Stomach smooth muscle (tissue), 2 donors: Measurements from ENCODE around the gene GABRR1.

ENCODE experiments used
- H3K27ac ChIP-seq: one replicate; pipeline ENCODE4 v1.7.0; 2013; ENCODE audit warnings: mild to moderate bottlenecking, low read length, inconsistent platforms
- H3K27me3 ChIP-seq, 2 donors: one replicate each; pipeline ENCODE4 v1.7.0; 2013; ENCODE audit warnings: low read length in 2 of 2; ENCODE audit not compliant: insufficient read depth in 2 of 2, control insufficient read depth in 1 of 2
- H3K36me3 ChIP-seq, 2 donors: one replicate each; pipeline ENCODE4 v1.7.0; 2013; ENCODE audit warnings: low read length in 2 of 2; ENCODE audit not compliant: control insufficient read depth in 2 of 2, insufficient read depth in 2 of 2
- H3K4me1 ChIP-seq: one replicate; pipeline ENCODE4 v1.7.0; 2013; ENCODE audit warnings: low read length; ENCODE audit not compliant: control insufficient read depth, insufficient read depth
- H3K4me3 ChIP-seq, 2 donors: one replicate each; pipeline ENCODE4 v1.7.0; 2013; ENCODE audit warnings: low read length in 2 of 2
- H3K9ac ChIP-seq, 2 donors: one replicate each; pipeline ENCODE4 v1.7.0; 2013; ENCODE audit warnings: low read length in 2 of 2, mild to moderate bottlenecking in 1 of 2
- H3K9me3 ChIP-seq, 2 donors: one replicate each; pipeline ENCODE4 v1.7.0; 2013; ENCODE audit warnings: low read length in 2 of 2; ENCODE audit not compliant: control insufficient read depth in 2 of 2
- donor health status: healthy.
- donor health status: Pancreatic carcinoma.

The GABRR1 gene

GRCh38 chr6:89217299-89217910 is at the start of gene GABRR1:
Gene GABRR1 (minus strand): TSS chr6:89217358. CDS start chr6:89217322, 36 bp downstream.
- H3K27me3 ChIP-seq: no peaks in the 10 kb centered on the region
- H3K36me3 ChIP-seq: no peaks in the 10 kb centered on the region
- H3K27ac ChIP-seq: no peak within 1 kb of the TSS
- H3K9ac ChIP-seq: no peak within 1 kb of the TSS
- H3K4me1 ChIP-seq: no peaks in the 10 kb centered on the region
- no peaks in the 10 kb centered on the region for H3K9me3 ChIP-seq
- H3K4me3 ChIP-seq: no peak within 1 kb of the TSS

DNA sequence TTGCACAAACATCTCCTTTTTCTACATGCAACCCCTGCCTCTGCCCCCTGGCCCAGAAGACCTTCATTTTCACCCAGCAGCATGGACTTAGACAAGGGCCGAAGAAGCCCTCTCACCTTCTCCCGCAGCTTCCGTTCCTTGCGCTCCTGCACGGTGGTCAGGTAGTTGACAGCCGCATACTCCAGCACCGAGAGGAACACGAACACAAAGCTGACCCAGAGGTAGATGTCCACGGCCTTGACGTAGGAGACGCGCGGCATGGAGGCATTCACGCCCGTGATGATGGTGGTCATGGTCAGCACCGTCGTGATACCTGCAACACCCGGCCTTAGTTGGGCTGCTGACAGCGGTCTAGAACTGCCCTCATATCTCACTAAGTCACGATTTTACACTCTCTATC is 47.1 kb upstream of the GABRR1 start:
- Histone ChIP-seq H3K27ac (no peak overlapping the region), H3K9me3 (no peaks in the 10 kb centered on the region), H3K36me3 (no peaks in the 10 kb centered on the region), H3K4me1 (peaks cover 3% of the 10 kb centered on the region), H3K27me3 (no peaks in the 10 kb centered on the region), H3K4me3 (no peak overlapping the region), H3K9ac (no peak overlapping the region)

DNA sequence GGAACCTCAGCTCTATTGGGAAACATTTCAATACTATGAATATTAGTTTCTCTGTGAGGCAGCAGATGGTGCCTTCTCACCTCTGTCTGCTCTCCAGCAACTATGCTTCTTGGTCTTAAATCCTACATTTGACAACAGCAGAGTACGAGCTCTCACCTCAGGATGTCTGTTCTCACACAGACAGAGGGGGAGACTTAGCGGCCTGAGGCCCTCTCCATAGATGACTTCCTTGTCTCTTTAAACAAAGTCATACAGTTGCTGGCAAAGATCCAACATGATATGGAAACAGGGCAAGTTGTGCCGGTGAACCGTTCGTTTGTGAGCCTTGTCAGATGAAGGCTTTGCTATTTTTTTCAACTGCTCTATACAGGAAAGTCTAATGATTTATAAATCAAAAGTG is 43.7 kb upstream of the GABRR1 start:
- Histone ChIP-seq H3K36me3 (no peaks in the 10 kb centered on the region), H3K9me3 (no peaks in the 10 kb centered on the region), H3K4me3 (no peak overlapping the region), H3K9ac (no peak overlapping the region), H3K27me3 (no peaks in the 10 kb centered on the region), H3K4me1 (peaks cover 3% of the 10 kb centered on the region), H3K27ac (no peak overlapping the region)

DNA sequence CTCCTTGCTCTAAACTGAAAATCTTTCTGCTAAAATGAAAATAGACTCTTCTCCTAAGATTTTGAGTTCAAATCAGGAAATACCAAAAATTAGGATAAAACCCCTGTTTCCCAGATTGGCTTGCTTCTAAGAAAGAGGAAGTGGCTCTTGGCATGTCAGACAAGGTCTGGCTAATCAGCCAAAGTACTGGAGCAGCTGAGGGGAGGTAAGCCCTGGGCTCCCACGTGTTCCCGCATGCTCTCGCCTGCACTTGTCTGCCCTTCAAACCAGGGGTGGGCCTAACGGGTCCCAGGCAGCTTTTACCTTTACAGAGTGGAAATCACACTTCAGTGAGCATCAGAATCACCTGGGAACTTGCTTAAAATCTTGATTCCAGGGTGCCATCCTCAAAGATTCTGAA is 43.2 kb upstream of the GABRR1 start:
- H3K27me3 ChIP-seq: no peaks in the 10 kb centered on the region
- H3K36me3 ChIP-seq: no peaks in the 10 kb centered on the region
- no peak overlapping the region for H3K4me3 ChIP-seq
- peaks cover 3% of the 10 kb centered on the region for H3K4me1 ChIP-seq
- H3K9me3 ChIP-seq: no peaks in the 10 kb centered on the region
- H3K9ac ChIP-seq: no peak overlapping the region
- no peak overlapping the region for H3K27ac ChIP-seq

DNA sequence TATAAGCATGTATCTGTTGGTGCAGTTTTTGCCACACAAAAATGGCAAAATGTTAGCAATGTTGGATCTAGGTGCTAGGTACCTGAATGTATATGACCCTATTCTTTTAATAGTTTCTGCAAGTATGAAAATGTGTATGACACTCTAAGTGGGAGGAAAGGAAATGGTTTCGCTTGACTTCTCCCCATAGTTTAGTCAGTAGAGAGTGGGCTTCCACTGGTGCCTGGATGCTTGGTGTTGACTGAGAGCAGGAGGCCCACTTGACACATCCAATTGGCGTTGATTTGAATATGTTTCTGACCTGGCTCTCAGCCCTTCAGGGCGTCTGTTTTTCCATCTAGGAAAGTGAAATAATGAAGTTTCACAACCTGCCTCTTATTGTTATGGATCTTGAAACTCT is 41.8 kb upstream of the GABRR1 start:
- H3K9ac ChIP-seq: no peak overlapping the region
- H3K27me3 ChIP-seq: no peaks in the 10 kb centered on the region
- H3K4me1 ChIP-seq: peaks cover 3% of the 10 kb centered on the region
- no peaks in the 10 kb centered on the region for H3K36me3 ChIP-seq
- no peak overlapping the region for H3K27ac ChIP-seq
- H3K9me3 ChIP-seq: no peaks in the 10 kb centered on the region
- H3K4me3 ChIP-seq: no peak overlapping the region

DNA sequence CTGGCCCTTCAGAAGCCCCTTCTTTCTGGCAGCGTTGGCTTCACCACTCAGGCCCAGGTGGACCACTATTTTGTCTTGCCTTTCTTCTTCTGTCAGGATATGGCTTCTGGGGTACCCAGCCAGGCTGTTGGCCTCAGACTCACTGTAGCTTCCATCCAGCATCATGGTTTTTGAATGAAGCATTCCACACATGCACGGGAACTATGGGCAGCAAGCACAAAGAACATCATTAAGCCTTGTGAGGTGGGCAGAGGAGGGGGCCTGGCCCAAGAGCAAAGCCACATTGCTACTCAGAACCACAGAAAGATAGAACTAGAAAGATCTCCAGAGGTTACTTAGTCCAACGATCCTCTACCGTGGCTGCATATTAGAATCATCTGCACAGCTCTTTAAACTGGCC is 40.6 kb upstream of the GABRR1 start:
- H3K27ac ChIP-seq: no peak overlapping the region
- peaks cover 3% of the 10 kb centered on the region for H3K4me1 ChIP-seq
- no peaks in the 10 kb centered on the region for H3K36me3 ChIP-seq
- no peaks in the 10 kb centered on the region for H3K9me3 ChIP-seq
- H3K4me3 ChIP-seq: no peak overlapping the region
- no peak overlapping the region for H3K9ac ChIP-seq
- no peaks in the 10 kb centered on the region for H3K27me3 ChIP-seq

DNA sequence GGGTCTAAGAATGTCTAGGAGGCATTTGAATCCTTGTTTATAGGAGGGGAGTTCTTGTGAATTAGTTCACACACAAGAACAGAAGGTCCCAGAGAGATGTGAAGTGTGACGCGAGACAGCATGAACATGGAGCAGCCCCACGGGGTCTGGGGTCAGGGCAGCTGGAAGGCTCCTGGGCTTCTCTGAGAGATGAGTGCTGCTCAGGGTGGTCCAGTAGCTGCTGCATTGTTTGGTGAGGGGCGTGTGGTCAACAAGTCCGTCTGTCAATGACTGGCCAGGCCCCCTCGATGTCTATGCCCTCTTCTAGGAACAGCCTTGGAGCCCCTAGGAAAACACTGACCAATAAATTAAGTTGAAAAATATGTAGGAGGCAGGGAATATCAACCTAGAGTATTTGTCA is 40.2 kb upstream of the GABRR1 start:
- peaks cover 3% of the 10 kb centered on the region for H3K4me1 ChIP-seq
- no peaks in the 10 kb centered on the region for H3K36me3 ChIP-seq
- H3K4me3 ChIP-seq: no peak overlapping the region
- H3K9me3 ChIP-seq: no peaks in the 10 kb centered on the region
- H3K27me3 ChIP-seq: no peaks in the 10 kb centered on the region
- no peak overlapping the region for H3K27ac ChIP-seq
- no peak overlapping the region for H3K9ac ChIP-seq

- no peaks in the 10 kb centered on the region for H3K4me1 ChIP-seq
- no peaks in the 10 kb centered on the region for H3K27me3 ChIP-seq
- H3K4me3 ChIP-seq: no peak overlapping the region
- H3K27ac ChIP-seq: no peak overlapping the region
- no peaks in the 10 kb centered on the region for H3K9me3 ChIP-seq
- no peaks in the 10 kb centered on the region for H3K36me3 ChIP-seq
- H3K9ac ChIP-seq: no peak overlapping the region
Measured at GRCh38 chr6:89255417-89255816, 38.3 kb upstream of the GABRR1 start.

DNA sequence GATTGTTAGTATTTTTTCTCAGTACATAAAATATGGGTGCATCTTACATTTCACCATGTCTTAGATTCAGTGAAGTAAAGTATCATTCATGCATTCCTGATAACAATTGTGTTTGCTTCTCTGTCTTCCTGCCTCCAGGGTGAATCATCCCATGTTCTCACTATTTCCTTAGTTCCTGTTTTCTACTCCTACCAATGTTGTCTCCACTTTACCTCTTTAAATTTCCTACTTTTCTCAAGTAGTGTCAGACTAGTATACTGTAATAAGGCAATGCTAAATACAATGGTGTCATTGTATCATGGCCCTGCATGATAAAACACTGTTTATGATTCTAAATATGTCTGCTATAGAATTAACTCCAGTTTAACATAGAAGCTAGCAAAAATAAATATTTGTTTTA is 37.4 kb upstream of the GABRR1 start:
- Histone ChIP-seq H3K4me3 (no peak overlapping the region), H3K27me3 (no peaks in the 10 kb centered on the region), H3K27ac (no peak overlapping the region), H3K9ac (no peak overlapping the region), H3K9me3 (no peaks in the 10 kb centered on the region), H3K36me3 (no peaks in the 10 kb centered on the region), H3K4me1 (no peaks in the 10 kb centered on the region)

DNA sequence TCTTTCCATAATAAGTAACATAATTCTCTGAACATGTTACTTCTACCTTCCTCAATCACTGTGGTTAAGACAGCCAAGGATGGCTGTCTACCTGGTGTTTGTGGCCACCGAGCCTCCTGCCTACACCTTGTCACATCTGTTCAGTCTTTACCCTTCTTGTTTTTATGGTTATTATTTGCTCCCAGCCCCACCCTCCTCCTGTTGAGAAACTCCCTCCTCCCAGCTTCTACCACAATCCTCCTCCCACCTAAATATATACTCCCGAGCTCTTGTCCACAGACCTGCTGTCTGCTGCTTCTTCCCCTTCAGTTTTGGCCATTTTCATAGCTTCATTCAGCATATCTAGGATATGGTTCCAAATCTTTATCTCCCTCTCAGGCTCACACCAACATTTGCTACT is 35.7 kb upstream of the GABRR1 start:
- H3K9me3 ChIP-seq: no peaks in the 10 kb centered on the region
- H3K36me3 ChIP-seq: no peaks in the 10 kb centered on the region
- H3K4me3 ChIP-seq: no peak overlapping the region
- no peaks in the 10 kb centered on the region for H3K4me1 ChIP-seq
- no peak overlapping the region for H3K27ac ChIP-seq
- H3K27me3 ChIP-seq: no peaks in the 10 kb centered on the region
- H3K9ac ChIP-seq: no peak overlapping the region

- Histone ChIP-seq H3K9me3 (no peaks in the 10 kb centered on the region), H3K27ac (no peak overlapping the region), H3K27me3 (no peaks in the 10 kb centered on the region), H3K36me3 (no peaks in the 10 kb centered on the region), H3K9ac (no peak overlapping the region), H3K4me3 (no peak overlapping the region), H3K4me1 (no peaks in the 10 kb centered on the region)
Measured at GRCh38 chr6:89251976-89252375, 34.8 kb upstream of the GABRR1 start.
